Mesendoderm (in vitro differentiated cells): ENCODE results near the gene CTAGE8.
"Not testable (repeated sequence)": the region's sequence is repeated elsewhere in the genome, so short reads cannot be mapped to it uniquely, and the experiment has no call there.

Experiments
- DNase-seq: peaks from one replicate; pipeline ENCODE4 v3.0.0; 2013
- H2AK5ac ChIP-seq: 2 replicates; pipeline ENCODE4 v1.6.1; 2013; ENCODE audit warnings: low read length, inconsistent platforms
- H2BK120ac ChIP-seq: 2 replicates; pipeline ENCODE4 v1.6.1; 2013; ENCODE audit warnings: low read depth, mild to moderate bottlenecking, low read length, moderate library complexity, mixed read lengths
- H2BK15ac ChIP-seq: replicated peaks from 2 replicates; pipeline ENCODE4 v1.6.1; 2013; ENCODE audit warnings: low read depth, mild to moderate bottlenecking, moderate library complexity
- H2BK5ac ChIP-seq: 2 replicates; pipeline ENCODE4 v1.6.1; 2013; ENCODE audit warnings: low read length, inconsistent platforms
- H3K18ac ChIP-seq: 2 replicates; pipeline ENCODE4 v1.6.1; 2013; ENCODE audit warnings: mild to moderate bottlenecking, low read length, mixed read lengths
- H3K23ac ChIP-seq: one replicate; pipeline ENCODE4 v1.6.1; 2013; ENCODE audit warnings: low read length
- H3K27ac ChIP-seq: 2 replicates; pipeline ENCODE4 v1.5.1; 2013; ENCODE audit warnings: low read depth, mild to moderate bottlenecking, inconsistent platforms, low read length, moderate library complexity
- H3K27me3 ChIP-seq: 2 replicates; pipeline ENCODE4 v1.6.1; 2013; ENCODE audit warnings: low read length, control low read depth, mild to moderate bottlenecking, inconsistent platforms; ENCODE audit not compliant: insufficient read depth, poor library complexity
- H3K36me3 ChIP-seq: 2 replicates; pipeline ENCODE4 v1.6.1; 2013; ENCODE audit warnings: low read length, inconsistent platforms; ENCODE audit not compliant: control insufficient read depth, insufficient read depth
- H3K4ac ChIP-seq: one replicate; pipeline ENCODE4 v1.6.1; 2013; ENCODE audit warnings: low read depth, mild to moderate bottlenecking, low read length, moderate library complexity
- H3K4me1 ChIP-seq: 2 replicates; pipeline ENCODE4 v1.6.1; 2013; ENCODE audit warnings: low read depth, low read length, inconsistent platforms; ENCODE audit not compliant: control insufficient read depth
- H3K4me2 ChIP-seq: 2 replicates; pipeline ENCODE4 v1.6.1; 2013; ENCODE audit warnings: low read length
- H3K4me3 ChIP-seq: 2 replicates; pipeline ENCODE4 v1.5.1; 2013; ENCODE audit warnings: mild to moderate bottlenecking, low read length
- H3K56ac ChIP-seq: one replicate; pipeline ENCODE4 v1.6.1; 2013; ENCODE audit warnings: low read length
- H3K79me1 ChIP-seq: 2 replicates; pipeline ENCODE4 v1.6.1; 2013; ENCODE audit warnings: low read length, inconsistent platforms
- H3K79me2 ChIP-seq: 2 replicates; pipeline ENCODE4 v1.6.1; 2013; ENCODE audit warnings: mild to moderate bottlenecking, low read length; ENCODE audit not compliant: control insufficient read depth, insufficient read depth
- H3K9ac ChIP-seq: 2 replicates; pipeline ENCODE4 v1.6.1; 2013; ENCODE audit warnings: low read length, inconsistent platforms
- H4K5ac ChIP-seq: one replicate; pipeline ENCODE4 v1.6.1; 2013; ENCODE audit warnings: low read length
- H4K8ac ChIP-seq: one replicate; pipeline ENCODE4 v1.6.1; 2013; ENCODE audit warnings: low read depth, mild to moderate bottlenecking, control low read depth, low read length, moderate library complexity
- WGBS: extraction: QIAGEN DNeasy Blood & Tissue Kit; methylation state at CpG from one replicate; pipeline ENCODE4 v1.1.7; 2013; ENCODE audit warnings: low lambda C conversion rate, missing lambda C conversion rate; ENCODE audit not compliant: insufficient coverage; ENCODE audit errors: extremely low coverage; 5-methylcytosine and 5-hydroxymethylcytosine counted together

The CTAGE8 gene

DNA sequence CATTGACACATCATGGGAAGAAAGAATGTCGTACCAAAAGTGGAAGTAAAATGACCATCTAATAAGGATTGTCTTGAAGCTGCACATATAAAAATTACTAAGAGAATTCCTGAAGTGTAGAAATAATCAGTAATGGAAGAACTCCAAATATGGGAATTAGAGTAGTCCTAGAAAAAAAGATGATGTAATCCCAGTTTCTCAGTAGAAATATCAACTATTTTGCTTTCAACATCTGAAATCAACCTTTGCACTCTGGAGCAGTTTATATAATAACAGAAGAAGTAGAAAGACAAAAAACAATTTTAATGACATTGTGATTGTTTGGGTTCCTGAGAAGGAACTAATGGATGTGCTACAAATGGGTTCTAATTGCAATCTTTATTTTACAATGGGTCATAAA is 36.0 kb downstream of the CTAGE8 start:
- H2BK15ac ChIP-seq, H4K8ac ChIP-seq, H3K79me2 ChIP-seq, H3K27me3 ChIP-seq, H3K79me1 ChIP-seq, H3K18ac ChIP-seq, DNase-seq, H2BK120ac ChIP-seq, H2BK5ac ChIP-seq, H3K56ac ChIP-seq, H3K9ac ChIP-seq, H3K23ac ChIP-seq, H3K4me3 ChIP-seq, H3K27ac ChIP-seq, H2AK5ac ChIP-seq, H3K36me3 ChIP-seq, H3K4ac ChIP-seq, H3K4me2 ChIP-seq, H3K4me1 ChIP-seq, H4K5ac ChIP-seq: not testable (repeated sequence)
- WGBS = no CpG with 5 or more reads among the region's 1 CpG

DNA sequence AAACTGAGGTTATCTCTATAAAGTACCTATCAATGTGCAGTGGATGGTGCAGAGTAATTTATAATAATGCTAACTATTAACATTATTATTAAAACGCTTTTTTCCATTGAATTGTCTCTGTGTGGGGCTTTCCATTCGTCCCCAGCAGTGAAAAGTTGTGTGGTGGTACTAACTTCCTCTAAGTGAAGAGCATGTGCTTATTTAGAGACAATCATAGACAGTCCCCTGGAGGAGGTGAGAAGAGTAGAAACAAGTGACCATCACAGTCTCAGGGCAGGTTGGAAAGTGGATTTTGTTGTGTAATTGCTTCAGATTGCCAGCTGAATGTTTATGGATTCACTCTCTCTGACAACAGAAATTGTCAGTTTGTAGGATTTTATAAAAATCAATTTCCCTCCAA is 38.1 kb downstream of the CTAGE8 start:
- not testable (repeated sequence) for H2BK15ac ChIP-seq, H3K4me1 ChIP-seq, DNase-seq, H2AK5ac ChIP-seq, H3K56ac ChIP-seq, H3K36me3 ChIP-seq, H3K4me3 ChIP-seq, H3K18ac ChIP-seq, H4K8ac ChIP-seq, H2BK120ac ChIP-seq, H3K9ac ChIP-seq, H3K4ac ChIP-seq, H3K79me2 ChIP-seq, H3K23ac ChIP-seq, H3K27ac ChIP-seq, H3K79me1 ChIP-seq, H4K5ac ChIP-seq, H3K4me2 ChIP-seq, H3K27me3 ChIP-seq, H2BK5ac ChIP-seq
- WGBS = no CpG with 5 or more reads among the region's 2 CpGs

DNA sequence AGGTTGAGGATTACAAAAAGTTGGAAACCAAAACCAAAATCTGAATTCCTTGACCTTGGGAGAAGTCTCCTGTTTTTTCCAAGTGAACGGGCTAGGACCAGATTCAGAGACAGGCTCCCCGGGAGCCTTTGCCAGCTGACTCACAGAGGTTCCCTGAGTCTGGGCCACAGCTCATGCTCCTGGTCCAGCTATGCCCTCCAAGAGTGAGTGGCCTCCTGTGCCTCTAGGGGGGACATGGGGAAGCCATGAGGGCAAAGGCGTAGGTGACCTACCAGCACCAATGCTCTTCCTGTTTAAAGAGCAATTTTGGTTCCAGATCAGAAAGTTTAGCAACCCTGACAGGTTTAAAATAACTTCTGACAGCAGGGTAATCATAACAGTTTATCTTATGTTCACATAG is 40.3 kb downstream of the CTAGE8 start:
- H2BK15ac ChIP-seq, H3K4me2 ChIP-seq, H3K56ac ChIP-seq, DNase-seq, H3K9ac ChIP-seq, H3K18ac ChIP-seq, H3K36me3 ChIP-seq, H3K23ac ChIP-seq, H4K8ac ChIP-seq, H3K4me3 ChIP-seq, H3K4ac ChIP-seq, H3K79me1 ChIP-seq, H4K5ac ChIP-seq, H3K79me2 ChIP-seq, H3K4me1 ChIP-seq, H2BK5ac ChIP-seq, H3K27me3 ChIP-seq, H2AK5ac ChIP-seq, H2BK120ac ChIP-seq, H3K27ac ChIP-seq: not testable (repeated sequence)
- WGBS = no CpG with 5 or more reads among the region's 3 CpGs

DNA sequence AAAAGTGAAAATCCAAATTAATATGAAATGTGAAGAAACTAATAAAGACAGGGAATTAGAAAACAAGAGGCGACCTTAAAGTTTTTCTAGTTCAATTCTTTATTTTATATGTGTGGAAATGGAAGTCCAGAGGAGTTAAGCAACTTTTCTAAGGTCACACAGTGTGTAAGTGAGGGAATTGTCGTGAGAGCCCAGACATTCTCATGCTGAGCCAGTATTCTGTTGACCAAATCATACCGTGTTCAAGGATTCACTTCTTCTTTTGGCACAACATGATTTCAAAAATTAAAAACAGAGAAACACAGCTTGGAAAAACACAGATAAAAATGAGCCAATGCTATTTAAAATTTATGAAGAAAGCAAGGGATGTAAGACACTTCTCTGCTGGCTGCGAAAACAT is 42.2 kb downstream of the CTAGE8 start:
- not testable (repeated sequence) for H3K18ac ChIP-seq, H3K36me3 ChIP-seq, H3K27me3 ChIP-seq, H2BK120ac ChIP-seq, DNase-seq, H3K23ac ChIP-seq, H3K9ac ChIP-seq, H2AK5ac ChIP-seq, H3K79me2 ChIP-seq, H4K5ac ChIP-seq, H2BK5ac ChIP-seq, H2BK15ac ChIP-seq, H3K27ac ChIP-seq, H3K79me1 ChIP-seq, H3K56ac ChIP-seq, H3K4me3 ChIP-seq, H3K4me2 ChIP-seq, H4K8ac ChIP-seq, H3K4ac ChIP-seq, H3K4me1 ChIP-seq
- WGBS = no CpG with 5 or more reads among the region's 4 CpGs

DNA sequence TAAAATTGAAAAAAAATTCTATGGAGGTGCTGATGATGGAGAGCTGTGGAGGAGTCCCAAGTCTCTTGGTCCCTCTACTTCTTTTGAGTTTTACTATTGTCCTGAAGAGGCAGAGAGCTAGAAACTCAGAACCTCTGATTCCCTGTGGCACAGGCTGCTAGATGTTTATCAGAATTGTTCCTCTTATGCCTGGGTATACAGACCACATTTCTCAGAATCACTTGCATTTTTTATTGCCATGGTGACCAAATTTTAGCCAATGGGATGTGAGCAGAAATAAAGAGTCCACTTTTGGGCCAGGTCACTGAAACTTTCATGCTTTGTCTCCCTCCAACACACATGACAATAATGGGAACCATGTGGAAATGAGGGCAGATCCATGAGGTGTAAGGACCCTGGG is 45.4 kb downstream of the CTAGE8 start:
- not testable (repeated sequence) for H3K4ac ChIP-seq, H3K4me2 ChIP-seq, H3K18ac ChIP-seq, H2BK120ac ChIP-seq, H4K8ac ChIP-seq, H3K79me1 ChIP-seq, H2AK5ac ChIP-seq, H3K27me3 ChIP-seq, H3K27ac ChIP-seq, H4K5ac ChIP-seq, H2BK15ac ChIP-seq, DNase-seq, H3K4me1 ChIP-seq, H2BK5ac ChIP-seq, H3K56ac ChIP-seq, H3K36me3 ChIP-seq, H3K4me3 ChIP-seq, H3K79me2 ChIP-seq, H3K9ac ChIP-seq, H3K23ac ChIP-seq

DNA sequence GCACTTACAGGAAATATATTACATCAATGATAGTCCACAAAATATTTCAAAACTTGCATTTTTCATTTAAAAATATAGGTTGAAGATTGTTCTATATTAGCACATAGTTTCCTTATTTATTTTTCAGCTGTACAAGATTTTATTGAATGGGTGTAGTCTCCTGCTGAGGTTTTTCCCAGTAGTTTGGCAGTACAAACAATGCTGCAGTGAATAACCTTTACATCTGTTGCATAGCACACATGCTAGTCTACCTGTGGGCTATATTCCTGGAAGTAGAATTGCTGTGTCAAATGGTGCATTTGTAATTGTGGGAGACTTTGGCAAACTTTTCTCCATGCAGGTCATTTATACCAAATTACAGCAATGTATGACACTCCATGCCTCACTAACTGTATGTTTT is 48.6 kb downstream of the CTAGE8 start:
- not testable (repeated sequence) for H3K4me2 ChIP-seq, H3K56ac ChIP-seq, H3K27me3 ChIP-seq, H4K5ac ChIP-seq, H3K4ac ChIP-seq, H2BK5ac ChIP-seq, H3K79me2 ChIP-seq, H3K23ac ChIP-seq, H2AK5ac ChIP-seq, H3K36me3 ChIP-seq, H3K9ac ChIP-seq, DNase-seq, H4K8ac ChIP-seq, H3K4me1 ChIP-seq, H3K18ac ChIP-seq, H2BK120ac ChIP-seq, H2BK15ac ChIP-seq, H3K4me3 ChIP-seq, H3K27ac ChIP-seq, H3K79me1 ChIP-seq
